Putamen (tissue), 1 donor: ENCODE data around the gene CACNA1B.

Source experiments
- DNase-seq: peaks from one replicate; pipeline ENCODE4 v3.0.0-alpha.2; 2016; ENCODE audit warnings: low spot score

The CACNA1B gene

GRCh38 chr9:137920753-137921152 is 43.2 kb downstream of the CACNA1B start:
- no peak for DNase-seq

GRCh38 chr9:137924169-137924568 is 46.6 kb downstream of the CACNA1B start:
- no peak for DNase-seq

GRCh38 chr9:137924761-137925369 is 47.3 kb downstream of the CACNA1B start:
- DNase-seq: no peak

GRCh38 chr9:137943655-137944054 is 66.1 kb downstream of the CACNA1B start:
- DNase-seq: no peak

GRCh38 chr9:137945581-137945980 is 68.0 kb downstream of the CACNA1B start:
- no peak for DNase-seq

GRCh38 chr9:137946993-137947392 is 69.4 kb downstream of the CACNA1B start:
- no peak for DNase-seq

- no peak for DNase-seq
These were observed 71.1 kb downstream of the CACNA1B start for GRCh38 chr9:137948642-137949041.

- DNase-seq: no peak
These were observed 71.7 kb downstream of the CACNA1B start for GRCh38 chr9:137949260-137949659.

- no peak for DNase-seq
These were observed 73.5 kb downstream of the CACNA1B start for GRCh38 chr9:137951107-137951506.

GRCh38 chr9:137951597-137952490 is 74.3 kb downstream of the CACNA1B start:
- no peak for DNase-seq

- DNase-seq: no peak
These were observed 75.5 kb downstream of the CACNA1B start for GRCh38 chr9:137952976-137953666.

GRCh38 chr9:137953683-137954438 is 76.3 kb downstream of the CACNA1B start:
- no peak for DNase-seq

GRCh38 chr9:137955224-137955570 is 77.6 kb downstream of the CACNA1B start:
- no peak for DNase-seq

- no peak for DNase-seq
These were observed 78.0 kb downstream of the CACNA1B start for GRCh38 chr9:137955586-137955985.

- no peak for DNase-seq
These were observed 78.5 kb downstream of the CACNA1B start for GRCh38 chr9:137956039-137956438.

- no peak for DNase-seq
These were observed 79.3 kb downstream of the CACNA1B start for GRCh38 chr9:137956688-137957385.

GRCh38 chr9:137959641-137960411 is 82.2 kb downstream of the CACNA1B start:
- no peak for DNase-seq

GRCh38 chr9:137960496-137960895 is 82.9 kb downstream of the CACNA1B start:
- DNase-seq: no peak

- no peak for DNase-seq
These were observed 85.9 kb downstream of the CACNA1B start for GRCh38 chr9:137963525-137963924.

GRCh38 chr9:137965177-137965795 is 87.7 kb downstream of the CACNA1B start:
- DNase-seq: no peak
